OCI-LY7 (cell line): ENCODE data around the gene BFSP1. TPM values are rescaled to one million over a fixed set of nuclear protein-coding genes. Genes with fewer than 3 reads are reported as not detected.

ENCODE experiments used
- BruUV-seq: library from RNA; stranded (reverse); fragments of 400-500 nt; replicated peaks from 2 replicates; lab custom pipeline; 2021; lab: Mats Ljungman, UMichigan
- CTCF ChIA-PET: fragments of 300-600 bp; sonication (Branson Sonifier 250); formaldehyde crosslinking; loops from one replicate; lab custom pipeline; 2022; ENCODE audit warnings: antibody characterized with exemption; ENCODE audit not compliant: unreplicated experiment; lab: Charles Lee
- POLR2A ChIA-PET: fragments of 300-600 bp; sonication (Branson Sonifier 250); formaldehyde crosslinking; loops from one replicate; lab custom pipeline; 2022; ENCODE audit warnings: antibody characterized with exemption; lab: Charles Lee
- DNase-seq: peaks from one replicate; pipeline ENCODE4 v3.0.0-alpha.2; 2015; ENCODE audit warnings: low spot score
- H2AFZ ChIP-seq: fragments of 200-600 bp; sonication (generic), shearing (Covaris generic); 2 replicates; pipeline ENCODE4 v1.6.1; 2014; ENCODE audit warnings: mild to moderate bottlenecking, antibody characterized with exemption, low read length, moderate library complexity
- H3K27ac ChIP-seq: fragments of 200-600 bp; sonication (generic); 2 replicates; pipeline ENCODE4 v1.5.1; 2014; ENCODE audit warnings: mixed run types, low read depth, mild to moderate bottlenecking, moderate library complexity, low read length, inconsistent platforms; ENCODE audit not compliant: poor library complexity, severe bottlenecking
- H3K36me3 ChIP-seq: fragments of 200-600 bp; sonication (generic); 2 replicates; pipeline ENCODE4 v1.6.1; 2014; ENCODE audit warnings: mild to moderate bottlenecking, antibody characterized with exemption, low read length, moderate library complexity, mixed read lengths; ENCODE audit not compliant: insufficient read depth
- H3K4me1 ChIP-seq: fragments of 200-600 bp; sonication (generic); 2 replicates; pipeline ENCODE4 v1.5.1; 2014; ENCODE audit warnings: mild to moderate bottlenecking, low read length; ENCODE audit not compliant: insufficient read depth, poor library complexity, severe bottlenecking
- H3K4me2 ChIP-seq: fragments of 200-600 bp; sonication (generic); 2 replicates; pipeline ENCODE4 v1.6.1; 2014; ENCODE audit warnings: mild to moderate bottlenecking, low read length
- H3K4me3 ChIP-seq: fragments of 200-600 bp; sonication (generic); 2 replicates; pipeline ENCODE4 v1.5.1; 2014; ENCODE audit warnings: mild to moderate bottlenecking, low read depth, low read length; ENCODE audit not compliant: poor library complexity, severe bottlenecking
- H3K79me2 ChIP-seq: fragments of 200-600 bp; sonication (generic); 2 replicates; pipeline ENCODE4 v1.6.1; 2016; ENCODE audit warnings: low read depth, mild to moderate bottlenecking, low read length, moderate library complexity, mixed read lengths; ENCODE audit not compliant: insufficient read depth
- H3K9me2 ChIP-seq: fragments of 200-600 bp; sonication (generic); 2 replicates; pipeline ENCODE4 v1.6.1; 2016; ENCODE audit warnings: mild to moderate bottlenecking, low read length, mixed read lengths; ENCODE audit not compliant: insufficient read depth
- H3K9me3 ChIP-seq: fragments of 200-600 bp; sonication (generic); 2 replicates; pipeline ENCODE4 v1.6.1; 2014; ENCODE audit warnings: mild to moderate bottlenecking, mixed run types, low read length, mixed read lengths
- H4K20me1 ChIP-seq: fragments of 200-600 bp; sonication (generic); 2 replicates; pipeline ENCODE4 v1.6.1; 2014; ENCODE audit warnings: mild to moderate bottlenecking, antibody characterized with exemption, low read length, moderate library complexity, mixed read lengths; ENCODE audit not compliant: insufficient read depth
- CTCF ChIP-seq: fragments of 200-600 bp; sonication (generic); conservative IDR thresholded peaks from 2 replicates; pipeline ENCODE4 v1.5.1; 2014; ENCODE audit warnings: mild to moderate bottlenecking, antibody characterized with exemption, low read length, moderate library complexity, mixed read lengths
- EZH2phosphoT487 ChIP-seq: fragments of 200-600 bp; sonication (generic); IDR thresholded peaks from 2 replicates; pipeline ENCODE4 v1.6.1; 2018; ENCODE audit warnings: low read depth, borderline replicate concordance, mild to moderate bottlenecking, mixed run types, antibody characterized with exemption, low read length, moderate library complexity, mixed read lengths
- intact Hi-C: fragments of 100-400 bp; cut with micrococcal nuclease; formaldehyde crosslinking; loops from one replicate; pipeline ENCODE4 v1.10.0; 2022; ENCODE audit not compliant: unreplicated experiment
- total RNA-seq, 2 experiments: library from RNA; depleted of rRNA in 1 of 2; stranded (reverse); fragments of >200 nt in 1 of 2; shearing (Covaris generic) in 1 of 2; gene quantifications; 2 replicates each; pipeline ENCODE4 v1.2.3, GENCODE V29; 2014 to 2022

BFSP1 gene
- total RNA-seq, 2 experiments from 2014 or later, result not detected

- H3K9me2 ChIP-seq, result no peaks in the 10 kb centered on the region
Measured at GRCh38 chr20:17538517-17539170, 7.5 kb upstream of the BFSP1 start.

DNA sequence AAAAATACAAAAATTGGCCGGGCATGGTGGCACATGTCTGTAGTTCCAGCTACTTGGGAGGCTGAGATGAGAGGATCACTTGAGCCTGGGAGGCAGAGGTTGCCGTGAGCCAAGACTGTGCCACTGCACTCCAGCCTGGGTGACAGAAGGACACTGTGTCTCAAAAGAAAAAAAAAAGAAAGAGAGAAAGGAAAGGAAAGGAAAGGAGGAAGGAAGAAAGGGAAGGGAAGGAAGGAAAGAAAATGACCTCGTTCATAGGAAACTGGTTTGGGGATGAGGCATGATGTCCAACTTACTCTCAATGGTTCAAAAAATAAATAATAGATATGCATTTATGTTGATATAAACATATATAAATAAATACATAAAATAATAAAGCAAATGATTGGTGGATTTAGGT, 6.8 kb upstream of the BFSP1 start:
- H2AFZ ChIP-seq, result no peak overlapping the region
- no TSS peak for BruUV-seq
- H3K27ac ChIP-seq, result no peak overlapping the region
- intact Hi-C loops, result loop anchor here (1.0 to 2.0 kb wide), 3 partner anchors 79 to 401 kb away; no protein-coding TSS in a partner anchor
- no peaks in the 10 kb centered on the region for H4K20me1 ChIP-seq
- ChIA-PET CTCF (no interaction called here), POLR2A (no interaction called here)
- H3K9me2 ChIP-seq, result no peaks in the 10 kb centered on the region
- DNase-seq, result no peak
- no peak overlapping the region for H3K4me3 ChIP-seq
- H3K4me1 ChIP-seq, result peaks cover 6% of the 10 kb centered on the region
- H3K36me3 ChIP-seq, result no peaks in the 10 kb centered on the region
- H3K4me2 ChIP-seq, result no peak overlapping the region
- peaks cover 3% of the 10 kb centered on the region; the same call in 1 of the 2 replicates for H3K9me3 ChIP-seq
- no peak for TF ChIP-seq CTCF
- no peak for TF ChIP-seq EZH2phosphoT487
- H3K79me2 ChIP-seq, result no peaks in the 10 kb centered on the region

More at GRCh38 chr20:17538517-17539170, 7.5 kb upstream of the BFSP1 start:
- no peak overlapping the region for H3K4me3 ChIP-seq
- H3K4me2 ChIP-seq, result no peak overlapping the region
- CTCF ChIA-PET, result no interaction called here
- POLR2A ChIA-PET, result interaction anchor here (0.6 kb wide), 1 partner anchor 231 kb away, joined by 7 read pairs; no protein-coding TSS in a partner anchor
- H3K27ac ChIP-seq, result no peak overlapping the region
- no peaks in the 10 kb centered on the region for H4K20me1 ChIP-seq
- no TSS peak for BruUV-seq
- TF ChIP-seq EZH2phosphoT487 (no peak), CTCF (no peak)
- H3K36me3 ChIP-seq, result no peaks in the 10 kb centered on the region
- peaks cover under 1% of the 10 kb centered on the region for H3K4me1 ChIP-seq
- intact Hi-C loops, result no loop called here
- H3K79me2 ChIP-seq, result no peaks in the 10 kb centered on the region
- no peak for DNase-seq
- no peak overlapping the region for H2AFZ ChIP-seq
- peaks cover 3% of the 10 kb centered on the region; the same call in 1 of the 2 replicates for H3K9me3 ChIP-seq

DNA sequence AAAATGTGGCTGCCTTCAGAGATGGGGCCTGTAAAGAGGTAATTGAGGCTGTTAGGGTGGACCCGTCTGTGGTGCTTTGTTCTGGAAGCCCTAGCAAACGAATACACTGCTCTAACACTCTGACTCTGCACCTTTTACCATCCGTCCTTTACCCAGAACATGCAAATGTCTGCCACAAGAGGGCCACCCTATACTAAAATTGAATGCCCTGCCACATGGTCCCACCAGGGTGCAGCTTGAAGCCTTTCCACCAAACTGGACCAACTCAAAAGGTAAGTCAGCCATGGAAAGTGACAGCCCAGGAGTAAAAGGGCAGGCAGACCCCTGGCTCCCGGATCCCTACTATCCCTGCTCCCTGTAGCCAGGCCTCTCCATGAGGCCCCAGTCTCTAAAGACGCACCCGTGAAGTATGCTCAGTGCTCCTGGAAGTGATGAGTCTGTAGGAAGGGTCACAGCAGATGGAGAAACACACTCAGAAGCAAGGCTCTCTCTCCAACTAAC, 5.8 kb upstream of the BFSP1 start:
- POLR2A ChIA-PET, result no interaction called here
- intact Hi-C loops, result loop anchor here (1.0 to 2.0 kb wide), 3 partner anchors 80 to 402 kb away; no protein-coding TSS in a partner anchor

More for the DNA sequence above, 5.8 kb upstream of the BFSP1 start:
- TF ChIP-seq EZH2phosphoT487 (no peak), CTCF (peak; percentile 90)
- Histone ChIP-seq H3K79me2 (no peaks in the 10 kb centered on the region), H3K4me2 (no peak overlapping the region), H3K27ac (no peak overlapping the region), H3K36me3 (no peaks in the 10 kb centered on the region), H3K4me3 (no peak overlapping the region), H3K9me3 (peaks cover 3% of the 10 kb centered on the region; the same call in 1 of the 2 replicates), H3K9me2 (no peaks in the 10 kb centered on the region), H2AFZ (no peak overlapping the region; the same call in 1 of the 2 replicates), H3K4me1 (peaks cover 6% of the 10 kb centered on the region), H4K20me1 (no peaks in the 10 kb centered on the region)
- DNase-seq, result peak; percentile 78
- no TSS peak for BruUV-seq
- CTCF ChIA-PET, result interaction anchor here (1.0 kb wide), 1 partner anchor 34 kb away, joined by 4 read pairs; no protein-coding TSS in a partner anchor
